GM12801 (cell line): ENCODE data around the gene FAM53A.

Experiments
- TF ChIP-seq, protein P1 (sequence below): IDR thresholded peaks from one replicate; pipeline ENCODE4 v1.5.1; 2011; ENCODE audit warnings: control low read depth; ENCODE audit not compliant: insufficient read length; ENCODE audit errors: extremely low read depth

Gene FAM53A

DNA sequence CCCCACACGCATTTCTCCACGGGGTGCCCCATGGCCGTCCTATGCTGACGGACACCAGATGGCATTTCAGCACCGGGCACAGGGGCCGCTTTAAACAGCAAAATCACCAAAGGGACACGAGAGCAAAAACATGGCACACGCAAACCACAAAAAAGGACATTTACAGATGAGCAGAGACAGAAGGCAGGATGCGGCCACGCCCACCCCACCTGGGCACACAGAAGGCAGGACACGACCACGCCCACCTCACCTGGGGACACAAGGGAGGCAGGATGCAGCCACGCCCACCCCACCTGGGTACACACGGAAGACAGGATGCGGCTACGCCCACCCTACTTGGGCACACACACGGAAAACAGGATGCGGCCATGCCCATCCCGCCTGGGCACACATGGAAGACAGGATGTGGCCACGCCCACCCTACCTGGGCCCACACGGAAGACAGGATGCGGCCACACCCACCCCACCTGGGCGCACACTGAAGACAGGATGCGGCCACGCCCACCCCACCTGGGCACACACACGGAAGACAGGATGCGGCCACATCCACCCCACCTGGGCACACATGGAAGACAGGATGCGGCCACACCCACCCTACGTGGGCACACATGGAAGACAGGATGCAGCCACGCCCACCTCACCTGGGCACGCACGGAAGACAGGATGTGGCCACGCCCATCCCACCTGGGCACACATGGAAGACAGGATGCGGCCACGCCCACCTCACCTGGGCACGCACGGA, 69.1 kb downstream of the FAM53A start:
- TF ChIP-seq, protein P1, sequence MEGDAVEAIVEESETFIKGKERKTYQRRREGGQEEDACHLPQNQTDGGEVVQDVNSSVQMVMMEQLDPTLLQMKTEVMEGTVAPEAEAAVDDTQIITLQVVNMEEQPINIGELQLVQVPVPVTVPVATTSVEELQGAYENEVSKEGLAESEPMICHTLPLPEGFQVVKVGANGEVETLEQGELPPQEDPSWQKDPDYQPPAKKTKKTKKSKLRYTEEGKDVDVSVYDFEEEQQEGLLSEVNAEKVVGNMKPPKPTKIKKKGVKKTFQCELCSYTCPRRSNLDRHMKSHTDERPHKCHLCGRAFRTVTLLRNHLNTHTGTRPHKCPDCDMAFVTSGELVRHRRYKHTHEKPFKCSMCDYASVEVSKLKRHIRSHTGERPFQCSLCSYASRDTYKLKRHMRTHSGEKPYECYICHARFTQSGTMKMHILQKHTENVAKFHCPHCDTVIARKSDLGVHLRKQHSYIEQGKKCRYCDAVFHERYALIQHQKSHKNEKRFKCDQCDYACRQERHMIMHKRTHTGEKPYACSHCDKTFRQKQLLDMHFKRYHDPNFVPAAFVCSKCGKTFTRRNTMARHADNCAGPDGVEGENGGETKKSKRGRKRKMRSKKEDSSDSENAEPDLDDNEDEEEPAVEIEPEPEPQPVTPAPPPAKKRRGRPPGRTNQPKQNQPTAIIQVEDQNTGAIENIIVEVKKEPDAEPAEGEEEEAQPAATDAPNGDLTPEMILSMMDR = no peak

DNA sequence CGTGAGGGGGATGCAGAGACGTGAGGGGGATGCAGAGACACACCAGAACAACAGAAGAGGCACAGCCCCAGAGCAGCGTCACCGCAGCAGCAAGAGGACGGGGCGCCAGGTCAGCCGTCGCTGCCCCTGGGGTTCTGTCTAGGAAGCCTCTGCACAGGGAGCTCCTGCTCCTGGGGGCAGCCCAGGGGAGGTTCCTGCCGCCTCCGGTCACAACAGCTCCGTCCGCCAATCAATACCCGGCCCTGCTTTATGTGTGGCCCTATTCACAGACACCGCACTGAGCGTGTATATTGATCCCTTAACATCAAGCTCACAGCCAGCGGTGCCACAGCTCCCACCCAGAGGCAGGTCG, 69.6 kb downstream of the FAM53A start:
- TF ChIP-seq, protein P1 = no peak

DNA sequence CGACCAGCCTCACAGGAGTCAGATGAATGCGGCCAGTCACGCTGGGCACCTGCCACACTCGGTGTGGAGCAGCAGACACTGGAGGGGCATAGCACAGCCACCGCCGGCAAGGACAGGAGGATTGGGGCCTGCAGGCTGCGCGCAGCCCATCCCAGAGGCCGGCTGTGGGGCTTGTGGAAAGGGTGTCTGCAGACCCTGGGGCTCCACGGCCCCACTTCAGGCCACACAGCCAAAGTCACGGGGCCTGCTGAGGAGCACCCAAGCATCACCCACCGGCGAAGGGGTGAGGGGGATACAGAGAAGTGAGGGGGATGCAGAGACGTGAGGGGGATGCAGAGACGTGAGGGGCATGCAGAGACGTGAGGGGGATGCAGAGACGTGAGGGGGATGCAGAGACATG, 70.1 kb downstream of the FAM53A start:
- TF ChIP-seq, protein P1 = no peak

DNA sequence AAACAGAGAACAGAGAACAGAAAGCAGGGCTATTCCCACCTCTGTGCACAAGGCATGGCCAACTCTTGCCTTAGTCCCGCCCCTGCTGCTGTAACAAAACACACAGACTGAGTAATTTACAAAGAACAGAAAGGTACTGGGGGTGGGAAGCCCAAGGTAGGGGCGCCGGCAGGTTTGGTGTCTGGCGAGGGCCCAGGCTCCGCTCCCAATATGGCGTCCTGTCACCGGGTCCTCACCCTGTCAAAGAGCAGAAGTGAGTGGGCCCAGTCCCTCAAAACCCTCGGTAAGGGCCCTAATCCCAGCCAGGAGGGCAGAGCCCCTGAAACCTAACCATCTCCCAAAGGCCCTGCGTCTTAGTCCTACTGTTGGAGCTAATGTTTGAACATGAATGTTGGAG, 71.0 kb downstream of the FAM53A start:
- TF ChIP-seq, protein P1 = no peak

DNA sequence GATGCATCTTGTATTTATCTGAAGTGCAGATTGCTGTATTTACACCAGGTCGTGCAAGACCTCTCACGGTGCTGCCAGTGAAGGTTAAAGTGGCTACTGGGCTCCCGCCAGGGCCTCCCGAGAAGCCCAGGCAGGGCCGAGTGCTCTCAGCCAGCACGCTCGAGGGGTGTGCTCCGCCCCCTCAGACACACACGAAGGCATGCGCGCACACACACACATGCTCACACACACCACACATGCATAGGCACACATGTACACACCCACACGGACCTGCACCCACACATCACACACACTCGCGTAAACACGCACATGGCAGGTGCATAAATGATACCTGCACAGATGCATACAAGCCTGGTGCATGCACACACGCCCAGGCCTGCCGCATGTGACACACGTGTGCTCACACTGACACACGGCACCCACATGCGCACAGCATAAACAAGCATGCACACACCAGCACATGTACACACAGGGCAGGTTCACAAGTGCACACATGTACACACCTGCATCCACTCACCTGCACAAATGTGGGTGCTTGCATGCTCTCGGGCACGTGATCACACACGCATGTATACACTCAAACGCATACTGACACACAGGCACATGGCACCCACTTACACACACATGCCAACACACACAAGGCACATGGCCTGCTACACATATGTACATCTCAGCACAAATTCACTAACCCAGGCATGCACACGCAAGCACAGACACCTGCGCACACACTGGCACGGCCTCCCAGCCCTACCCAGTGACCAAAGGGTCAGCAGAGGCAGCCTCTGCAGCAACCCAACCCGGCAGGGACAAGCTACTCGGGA, 71.6 kb downstream of the FAM53A start:
- TF ChIP-seq, protein P1 = no peak

DNA sequence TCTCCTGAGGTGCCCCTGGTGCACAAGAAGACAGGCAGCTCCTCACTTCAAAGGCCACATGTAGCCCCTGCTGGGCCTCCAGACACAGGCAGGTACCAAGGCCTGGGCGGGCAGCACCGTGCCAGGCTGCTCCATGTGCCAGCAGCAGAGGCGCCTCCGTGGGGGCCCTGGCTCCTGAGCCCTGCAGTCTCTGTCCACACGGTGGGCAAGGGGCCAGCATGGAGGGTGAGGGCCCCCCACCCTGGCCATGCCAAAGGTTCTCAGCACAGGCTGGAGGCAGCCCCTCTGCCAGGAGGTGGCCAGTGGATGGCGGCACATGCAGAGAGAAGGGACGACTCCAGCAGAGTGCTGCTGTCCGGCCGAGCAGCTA, 72.6 kb downstream of the FAM53A start:
- TF ChIP-seq, protein P1 = no peak

DNA sequence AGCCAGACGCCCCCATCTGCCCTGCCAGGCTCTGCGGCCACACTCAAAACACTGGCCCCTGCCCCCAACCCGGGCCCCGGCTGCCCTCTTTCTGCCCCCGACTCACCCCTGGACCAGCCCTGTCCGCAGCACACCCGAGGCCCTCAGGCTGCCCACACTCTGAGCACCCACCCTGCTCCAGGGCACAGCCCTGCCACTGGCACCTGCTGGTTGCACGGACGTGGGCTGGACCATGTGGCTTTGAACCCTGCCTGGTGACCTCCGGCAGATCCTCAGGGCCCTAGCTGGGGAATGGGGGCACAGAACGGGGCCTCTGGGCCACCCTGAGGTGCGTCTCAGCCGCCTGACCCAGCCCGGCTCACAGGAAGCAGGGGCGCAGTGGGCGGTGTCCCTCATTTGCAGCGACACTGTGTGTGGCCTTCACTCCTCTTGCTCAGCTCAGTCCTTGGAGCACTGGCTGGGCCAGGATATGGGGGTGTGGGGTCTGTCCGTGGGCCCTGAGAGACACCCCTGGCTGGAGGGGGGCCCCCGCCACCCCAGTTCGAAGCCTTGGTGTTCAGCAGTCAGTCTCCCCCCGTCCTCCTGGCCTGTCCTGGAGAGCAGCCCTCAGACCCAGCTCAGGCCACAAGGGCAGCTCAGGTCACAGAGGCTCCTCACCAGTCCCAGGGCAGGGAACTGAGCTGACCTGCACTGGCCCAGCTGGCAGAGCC, 73.2 kb downstream of the FAM53A start:
- TF ChIP-seq, protein P1 = no peak
